ENCODE measurements around the gene RANBP2. TPM values are rescaled to one million over a fixed set of nuclear protein-coding genes. Genes with fewer than 3 reads are reported as not detected.

Gene RANBP2
- total RNA-seq, 1 donor from 2014 or later: 56.4 TPM

- TF ChIP-seq CTCF (IDR thresholded peaks at IDR 0.05; ENCODE audit: insufficient read depth, low read length, poor library complexity, severe bottlenecking): no peak
- DNase-seq (ENCODE audit: low read depth): no peak
- Histone ChIP-seq H3K4me3 (ENCODE audit: low read depth, low read length) (no peak overlapping the region), H3K36me3 (ENCODE audit: control insufficient read depth, insufficient read depth, low read length) (no peaks in the 10 kb centered on the region), H3K27me3 (ENCODE audit: control insufficient read depth, insufficient read depth, low read length) (no peaks in the 10 kb centered on the region)
Observed at GRCh38 chr2:108810993-108811957, 92.0 kb downstream of the RANBP2 start.

DNA sequence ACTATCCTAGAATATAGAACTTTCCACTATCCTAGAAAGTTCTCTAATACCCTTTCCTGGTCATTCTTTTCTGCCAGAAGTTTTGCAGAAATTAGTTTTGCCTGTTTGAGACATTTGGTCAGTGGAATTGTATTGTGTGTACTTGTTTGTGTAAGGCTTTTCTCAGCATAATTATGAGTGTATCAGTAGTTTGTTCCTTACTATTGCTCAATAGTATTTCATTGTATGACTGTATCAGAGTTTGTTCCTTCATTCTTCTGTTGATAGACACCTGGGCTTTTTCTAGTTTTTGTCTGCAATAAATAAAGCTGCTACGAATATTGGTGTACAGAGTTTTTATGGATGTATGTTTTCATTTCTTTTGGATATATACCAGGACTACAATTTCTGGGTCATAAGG is 94.5 kb downstream of the RANBP2 start:
- no peaks in the 10 kb centered on the region for H3K27me3 ChIP-seq (ENCODE audit: control insufficient read depth, insufficient read depth, low read length)
- no peak overlapping the region for H3K4me3 ChIP-seq (ENCODE audit: low read depth, low read length)
- no peak for DNase-seq (ENCODE audit: low read depth)
- TF ChIP-seq CTCF (IDR thresholded peaks at IDR 0.05; ENCODE audit: insufficient read depth, low read length, poor library complexity, severe bottlenecking): no peak
- H3K36me3 ChIP-seq (ENCODE audit: control insufficient read depth, insufficient read depth, low read length): no peaks in the 10 kb centered on the region

GRCh38 chr2:108820482-108820881 is 101.2 kb downstream of the RANBP2 start:
- H3K36me3 ChIP-seq (ENCODE audit: control insufficient read depth, insufficient read depth, low read length): no peaks in the 10 kb centered on the region

GRCh38 chr2:108823286-108823685 is 104.0 kb downstream of the RANBP2 start:
- TF ChIP-seq CTCF (IDR thresholded peaks at IDR 0.05; ENCODE audit: insufficient read depth, low read length, poor library complexity, severe bottlenecking): no peak
- Histone ChIP-seq H3K27me3 (ENCODE audit: control insufficient read depth, insufficient read depth, low read length) (no peaks in the 10 kb centered on the region), H3K36me3 (ENCODE audit: control insufficient read depth, insufficient read depth, low read length) (no peaks in the 10 kb centered on the region), H3K4me3 (ENCODE audit: low read depth, low read length) (no peak overlapping the region)
- DNase-seq (ENCODE audit: low read depth): no peak

More at GRCh38 chr2:108820482-108820881, 101.2 kb downstream of the RANBP2 start:
- Histone ChIP-seq H3K27me3 (ENCODE audit: control insufficient read depth, insufficient read depth, low read length) (no peaks in the 10 kb centered on the region), H3K4me3 (ENCODE audit: low read depth, low read length) (no peak overlapping the region)
- DNase-seq (ENCODE audit: low read depth): no peak
- TF ChIP-seq CTCF (IDR thresholded peaks at IDR 0.05; ENCODE audit: insufficient read depth, low read length, poor library complexity, severe bottlenecking): no peak

DNA sequence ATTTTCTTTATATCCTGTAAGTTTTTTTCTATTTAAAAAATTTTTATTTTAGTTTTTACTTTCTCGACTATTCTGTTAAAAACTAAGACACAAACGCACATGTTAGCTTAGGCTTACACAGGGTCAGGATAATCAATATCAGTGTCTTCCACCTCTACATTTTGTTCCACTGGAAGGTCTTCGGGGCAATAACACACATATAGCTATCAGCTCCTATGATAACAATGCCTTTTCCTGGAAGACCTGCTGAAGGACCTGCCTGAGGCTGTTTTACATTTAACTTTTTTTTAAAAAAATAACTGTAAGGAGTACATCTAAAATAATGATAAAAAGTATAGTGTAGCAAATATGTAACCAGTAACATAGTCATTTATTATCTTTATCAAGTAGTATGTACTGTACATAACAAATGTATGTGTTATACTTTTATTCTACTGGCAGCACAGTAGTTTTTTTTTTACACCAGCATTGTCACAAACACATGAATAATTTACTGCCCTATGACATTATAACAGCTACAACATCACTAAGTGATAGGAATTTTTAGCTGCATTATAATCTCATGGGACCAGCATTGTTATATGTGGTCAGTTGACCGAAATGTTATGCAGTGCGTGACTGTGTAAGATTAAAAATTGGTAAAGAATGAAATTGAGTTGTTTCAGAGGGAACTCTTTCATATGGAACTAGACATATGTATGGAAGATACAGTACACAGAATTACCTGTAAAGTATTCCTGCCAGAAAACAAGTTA is 105.2 kb downstream of the RANBP2 start:
- no peak for DNase-seq (ENCODE audit: low read depth)
- TF ChIP-seq CTCF (IDR thresholded peaks at IDR 0.05; ENCODE audit: insufficient read depth, low read length, poor library complexity, severe bottlenecking): no peak

More for the DNA sequence above, 105.2 kb downstream of the RANBP2 start:
- no peaks in the 10 kb centered on the region for H3K27me3 ChIP-seq (ENCODE audit: control insufficient read depth, insufficient read depth, low read length)
- H3K36me3 ChIP-seq (ENCODE audit: control insufficient read depth, insufficient read depth, low read length): no peaks in the 10 kb centered on the region
- H3K4me3 ChIP-seq (ENCODE audit: low read depth, low read length): no peak overlapping the region
